GM12878 (cell line): ENCODE measurements around the gene VMO1.

ENCODE experiments used
- CHD2 ChIP-seq: IDR thresholded peaks from 2 replicates; pipeline ENCODE4 v1.6.1; 2011; ENCODE audit warnings: low read depth, low read length, improper control_type of control experiment, borderline replicate concordance
- EP300 ChIP-seq, 2 experiments: fragments of 150-350 bp in 1 of 2; IDR thresholded peaks; 2 replicates each; pipeline ENCODE4 v1.6.1; 2011 to 2012; ENCODE audit warnings: low read depth in 2 of 2, low read length in 2 of 2, borderline replicate concordance in 1 of 2, improper control_type of control experiment in 1 of 2, inconsistent platforms in 1 of 2; ENCODE audit not compliant: control insufficient read depth in 1 of 2
- EZH2 ChIP-seq: IDR thresholded peaks from 2 replicates; pipeline ENCODE4 v1.6.1; 2012; ENCODE audit warnings: low read depth, mild to moderate bottlenecking, control low read depth, inconsistent platforms, low read length, borderline replicate concordance; ENCODE audit not compliant: control insufficient read depth
- FOXM1 ChIP-seq: IDR thresholded peaks from 2 replicates; pipeline ENCODE4 v1.6.1; 2012; ENCODE audit warnings: low read depth, mild to moderate bottlenecking, inconsistent platforms, low read length, moderate library complexity
- MXI1 ChIP-seq: fragments of 150-350 bp; IDR thresholded peaks from 2 replicates; pipeline ENCODE4 v1.6.1; 2011; ENCODE audit warnings: low read depth, mild to moderate bottlenecking, inconsistent platforms, low read length, improper control_type of control experiment
- PML ChIP-seq: IDR thresholded peaks from 2 replicates; pipeline ENCODE4 v1.6.1; 2012; ENCODE audit warnings: low read length, inconsistent platforms
- POLR2AphosphoS5 ChIP-seq: IDR thresholded peaks from 2 replicates; pipeline ENCODE4 v1.6.1; 2011; ENCODE audit warnings: mild to moderate bottlenecking, low read length, inconsistent platforms
- SIN3A ChIP-seq: IDR thresholded peaks from 2 replicates; pipeline ENCODE4 v1.6.1; 2012; ENCODE audit warnings: low read depth, low read length, improper control_type of control experiment
- SMC3 ChIP-seq: IDR thresholded peaks from 2 replicates; pipeline ENCODE4 v1.6.1; 2011; ENCODE audit warnings: low read length, improper control_type of control experiment, borderline replicate concordance
- SP1 ChIP-seq: IDR thresholded peaks from one replicate; pipeline ENCODE4 v1.6.1; 2011; ENCODE audit warnings: low read depth, low read length
- YY1 ChIP-seq: IDR thresholded peaks from 2 replicates; pipeline ENCODE4 v1.6.1; 2011; ENCODE audit warnings: low read depth, mild to moderate bottlenecking, low read length
- ZNF24 ChIP-seq: fragments of 450-650 bp; IDR thresholded peaks from 2 replicates; pipeline ENCODE4 v1.6.1; 2017; ENCODE audit warnings: antibody characterized with exemption, mild to moderate bottlenecking
- TF ChIP-seq, protein P1 (sequence below), 3 experiments: IDR thresholded peaks in 2 of 3; conservative IDR thresholded peaks in 1 of 3; 2 replicates each; pipeline ENCODE4 v1.5.1; 2011; ENCODE audit warnings: low read depth in 3 of 3, low read length in 3 of 3, mild to moderate bottlenecking in 3 of 3, control low read depth in 2 of 3, moderate library complexity in 2 of 3, inconsistent platforms in 1 of 3, mixed read lengths in 1 of 3; ENCODE audit not compliant: control insufficient read depth in 2 of 3, insufficient read depth in 1 of 3; ENCODE audit errors: extremely low read depth in 1 of 3
- TF ChIP-seq, protein P2 (sequence below): IDR thresholded peaks from 2 replicates; pipeline ENCODE4 v1.6.1; 2012; ENCODE audit warnings: low read depth, low read length, improper control_type of control experiment

GRCh38 chr17:4744999-4745969 lies 40.9 kb downstream of the VMO1 start:
- no peak for TF ChIP-seq SP1
- no peak for TF ChIP-seq PML
- no peak for TF ChIP-seq CHD2
- TF ChIP-seq, protein P1, sequence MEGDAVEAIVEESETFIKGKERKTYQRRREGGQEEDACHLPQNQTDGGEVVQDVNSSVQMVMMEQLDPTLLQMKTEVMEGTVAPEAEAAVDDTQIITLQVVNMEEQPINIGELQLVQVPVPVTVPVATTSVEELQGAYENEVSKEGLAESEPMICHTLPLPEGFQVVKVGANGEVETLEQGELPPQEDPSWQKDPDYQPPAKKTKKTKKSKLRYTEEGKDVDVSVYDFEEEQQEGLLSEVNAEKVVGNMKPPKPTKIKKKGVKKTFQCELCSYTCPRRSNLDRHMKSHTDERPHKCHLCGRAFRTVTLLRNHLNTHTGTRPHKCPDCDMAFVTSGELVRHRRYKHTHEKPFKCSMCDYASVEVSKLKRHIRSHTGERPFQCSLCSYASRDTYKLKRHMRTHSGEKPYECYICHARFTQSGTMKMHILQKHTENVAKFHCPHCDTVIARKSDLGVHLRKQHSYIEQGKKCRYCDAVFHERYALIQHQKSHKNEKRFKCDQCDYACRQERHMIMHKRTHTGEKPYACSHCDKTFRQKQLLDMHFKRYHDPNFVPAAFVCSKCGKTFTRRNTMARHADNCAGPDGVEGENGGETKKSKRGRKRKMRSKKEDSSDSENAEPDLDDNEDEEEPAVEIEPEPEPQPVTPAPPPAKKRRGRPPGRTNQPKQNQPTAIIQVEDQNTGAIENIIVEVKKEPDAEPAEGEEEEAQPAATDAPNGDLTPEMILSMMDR (IDR thresholded peaks at IDR 0.05 in 2 of 3, conservative IDR thresholded peaks at IDR 0.05 in 1 of 3; ENCODE audit: control insufficient read depth in 2 of 3, extremely low read depth in 1 of 3, insufficient read depth in 1 of 3, low read depth in 3 of 3, low read length in 3 of 3): no peak
- no peak for TF ChIP-seq FOXM1
- TF ChIP-seq ZNF24: no peak
- TF ChIP-seq, protein P2, sequence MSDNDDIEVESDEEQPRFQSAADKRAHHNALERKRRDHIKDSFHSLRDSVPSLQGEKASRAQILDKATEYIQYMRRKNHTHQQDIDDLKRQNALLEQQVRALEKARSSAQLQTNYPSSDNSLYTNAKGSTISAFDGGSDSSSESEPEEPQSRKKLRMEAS: no peak
- no peak for TF ChIP-seq EP300 (IDR thresholded peaks at IDR 0.05; ENCODE audit: borderline replicate concordance in 1 of 2, control insufficient read depth in 1 of 2, low read depth in 2 of 2, low read length in 2 of 2)
- TF ChIP-seq EZH2: no peak
- no peak for TF ChIP-seq YY1
- no peak for TF ChIP-seq POLR2AphosphoS5
- TF ChIP-seq SMC3: no peak
- no peak for TF ChIP-seq SIN3A
- TF ChIP-seq MXI1: no peak
